ENCODE measurements around the gene C6orf132. TPM values are rescaled to one million over a fixed set of nuclear protein-coding genes. Genes with fewer than 3 reads are reported as not detected.
A peak's percentile ranks its signal among the peaks of the same experiment; 100 is the strongest.

The C6orf132 gene
- total and polyA plus RNA-seq, 9 of the 15 experiments (the other 6 are each of a cell fraction or from before 2014, with no cell fraction given) = 0.06 to 0.35 (median 0.14) TPM

- TF ChIP-seq, protein P1, sequence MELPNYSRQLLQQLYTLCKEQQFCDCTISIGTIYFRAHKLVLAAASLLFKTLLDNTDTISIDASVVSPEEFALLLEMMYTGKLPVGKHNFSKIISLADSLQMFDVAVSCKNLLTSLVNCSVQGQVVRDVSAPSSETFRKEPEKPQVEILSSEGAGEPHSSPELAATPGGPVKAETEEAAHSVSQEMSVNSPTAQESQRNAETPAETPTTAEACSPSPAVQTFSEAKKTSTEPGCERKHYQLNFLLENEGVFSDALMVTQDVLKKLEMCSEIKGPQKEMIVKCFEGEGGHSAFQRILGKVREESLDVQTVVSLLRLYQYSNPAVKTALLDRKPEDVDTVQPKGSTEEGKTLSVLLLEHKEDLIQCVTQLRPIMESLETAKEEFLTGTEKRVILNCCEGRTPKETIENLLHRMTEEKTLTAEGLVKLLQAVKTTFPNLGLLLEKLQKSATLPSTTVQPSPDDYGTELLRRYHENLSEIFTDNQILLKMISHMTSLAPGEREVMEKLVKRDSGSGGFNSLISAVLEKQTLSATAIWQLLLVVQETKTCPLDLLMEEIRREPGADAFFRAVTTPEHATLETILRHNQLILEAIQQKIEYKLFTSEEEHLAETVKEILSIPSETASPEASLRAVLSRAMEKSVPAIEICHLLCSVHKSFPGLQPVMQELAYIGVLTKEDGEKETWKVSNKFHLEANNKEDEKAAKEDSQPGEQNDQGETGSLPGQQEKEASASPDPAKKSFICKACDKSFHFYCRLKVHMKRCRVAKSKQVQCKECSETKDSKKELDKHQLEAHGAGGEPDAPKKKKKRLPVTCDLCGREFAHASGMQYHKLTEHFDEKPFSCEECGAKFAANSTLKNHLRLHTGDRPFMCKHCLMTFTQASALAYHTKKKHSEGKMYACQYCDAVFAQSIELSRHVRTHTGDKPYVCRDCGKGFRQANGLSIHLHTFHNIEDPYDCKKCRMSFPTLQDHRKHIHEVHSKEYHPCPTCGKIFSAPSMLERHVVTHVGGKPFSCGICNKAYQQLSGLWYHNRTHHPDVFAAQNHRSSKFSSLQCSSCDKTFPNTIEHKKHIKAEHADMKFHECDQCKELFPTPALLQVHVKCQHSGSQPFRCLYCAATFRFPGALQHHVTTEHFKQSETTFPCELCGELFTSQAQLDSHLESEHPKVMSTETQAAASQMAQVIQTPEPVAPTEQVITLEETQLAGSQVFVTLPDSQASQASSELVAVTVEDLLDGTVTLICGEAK (IDR thresholded peaks at IDR 0.05) = no peak
- TF ChIP-seq, protein P1 (CRISPR knock-in tag; IDR thresholded peaks at IDR 0.05) = no peak
- TF ChIP-seq CHD4 (IDR thresholded peaks at IDR 0.05; ENCODE audit: insufficient read depth, insufficient replicate concordance, low read depth, low read length, poor library complexity, severe bottlenecking) (no peak), ZNF785 (CRISPR knock-in tag; IDR thresholded peaks at IDR 0.05) (no peak), UBTF (IDR thresholded peaks at IDR 0.05; ENCODE audit: borderline replicate concordance in 1 of 2, low read depth in 2 of 2, low read length in 2 of 2) (0 out of 4 replicates have a peak, but pooled peaks of 1 of the 2 experiments have one; percentile 29), KDM2B (CRISPR knock-in tag; IDR thresholded peaks at IDR 0.05) (no peak), LCOR (CRISPR knock-in tag; IDR thresholded peaks at IDR 0.05) (no peak), PHF21A (IDR thresholded peaks at IDR 0.05; ENCODE audit: borderline replicate concordance, low read depth) (no peak), CBX5 (IDR thresholded peaks at IDR 0.05; ENCODE audit: borderline replicate concordance, low read depth) (no peak), RUNX1 (IDR thresholded peaks at IDR 0.05; ENCODE audit: low read depth) (no peak), ZNF347 (CRISPR knock-in tag; IDR thresholded peaks at IDR 0.05; ENCODE audit: low read depth) (no peak), CBX8 (IDR thresholded peaks at IDR 0.05; ENCODE audit: borderline replicate concordance, extremely low read depth, low read depth, low read length, poor library complexity, severe bottlenecking) (no peak)
- TF ChIP-seq, protein P2, sequence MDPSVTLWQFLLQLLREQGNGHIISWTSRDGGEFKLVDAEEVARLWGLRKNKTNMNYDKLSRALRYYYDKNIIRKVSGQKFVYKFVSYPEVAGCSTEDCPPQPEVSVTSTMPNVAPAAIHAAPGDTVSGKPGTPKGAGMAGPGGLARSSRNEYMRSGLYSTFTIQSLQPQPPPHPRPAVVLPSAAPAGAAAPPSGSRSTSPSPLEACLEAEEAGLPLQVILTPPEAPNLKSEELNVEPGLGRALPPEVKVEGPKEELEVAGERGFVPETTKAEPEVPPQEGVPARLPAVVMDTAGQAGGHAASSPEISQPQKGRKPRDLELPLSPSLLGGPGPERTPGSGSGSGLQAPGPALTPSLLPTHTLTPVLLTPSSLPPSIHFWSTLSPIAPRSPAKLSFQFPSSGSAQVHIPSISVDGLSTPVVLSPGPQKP (CRISPR knock-in tag; IDR thresholded peaks at IDR 0.05) = no peak
These were observed 67.1 kb downstream of the C6orf132 start (continued) for GRCh38 chr6:42075159-42075838.

Measured in K562 (cell line).